Endothelial cell of umbilical vein (primary cell): ENCODE data around the gene DGKD. TPM values are rescaled to one million over a fixed set of nuclear protein-coding genes. Genes with fewer than 3 reads are reported as not detected.
A peak's percentile ranks its signal among the peaks of the same experiment; 100 is the strongest.

Experiments used
- BruUV-seq: library from RNA; stranded (reverse); fragments of 400-500 nt; replicated peaks from 2 replicates; lab custom pipeline; 2021; lab: Mats Ljungman, UMichigan
- CTCF ChIA-PET: fragments of 300-600, 350-600 bp; sonication (Branson Sonifier 250); formaldehyde crosslinking; loops from one replicate; lab custom pipeline; 2021; ENCODE audit warnings: antibody characterized with exemption, inconsistent platforms; lab: Charles Lee
- POLR2A ChIA-PET: fragments of 300-600, 350-600 bp; sonication (Branson Sonifier 250); formaldehyde crosslinking; loops from one replicate; lab custom pipeline; 2021; ENCODE audit warnings: antibody characterized with exemption, inconsistent platforms; lab: Charles Lee
- DNase-seq: peaks from one replicate; pipeline ENCODE4 v3.0.0-alpha.2; 2011; ENCODE audit warnings: low read depth, low spot score
- FAIRE-seq: peaks from 2 replicates; lab custom pipeline; 2011; peaks lifted over from hg19 to GRCh38; lab: Jason Lieb, UNC
- H2AFZ ChIP-seq: 2 replicates; pipeline ENCODE4 v1.6.0; 2012; ENCODE audit warnings: low read depth, low read length, control low read depth, inconsistent platforms
- H3K27ac ChIP-seq: 2 replicates; pipeline ENCODE4 v1.5.1; 2011; ENCODE audit warnings: low read depth, mild to moderate bottlenecking, control low read depth, low read length, moderate library complexity; ENCODE audit not compliant: insufficient read depth
- H3K27me3 ChIP-seq, 2 experiments: 2 replicates each; pipeline versions ENCODE4 v1.6.0 to v1.6.1; 2011; ENCODE audit warnings: low read length in 2 of 2, mixed read lengths in 1 of 2; ENCODE audit not compliant: control insufficient read depth in 2 of 2, insufficient read depth in 2 of 2
- H3K36me3 ChIP-seq, 2 experiments: 2 replicates in 1 of 2; 3 replicates in 1 of 2; pipeline ENCODE4 v1.5.1; 2011; ENCODE audit warnings: low read length in 2 of 2, mild to moderate bottlenecking in 1 of 2, moderate library complexity in 1 of 2; ENCODE audit not compliant: control insufficient read depth in 2 of 2, insufficient read depth in 2 of 2; ENCODE audit errors: extremely low read depth in 1 of 2
- H3K4me1 ChIP-seq: 3 replicates; pipeline ENCODE4 v1.5.1; 2011; ENCODE audit warnings: mild to moderate bottlenecking, low read length; ENCODE audit not compliant: control insufficient read depth, insufficient read depth; ENCODE audit errors: extremely low read depth
- H3K4me2 ChIP-seq: 2 replicates; pipeline ENCODE4 v1.6.1; 2011; ENCODE audit warnings: low read length, control low read depth, mixed read lengths; ENCODE audit not compliant: insufficient read depth
- H3K4me3 ChIP-seq, 3 experiments: fragments of 200-600 bp in 1 of 3; sonication (generic), shearing (Covaris generic) in 1 of 3; replicated peaks in 1 of 3; 2 replicates each; pipeline ENCODE4 v1.5.1; 2011 to 2016; ENCODE audit warnings: control low read depth in 3 of 3, low read length in 3 of 3, mild to moderate bottlenecking in 2 of 3, inconsistent platforms in 1 of 3, low read depth in 1 of 3, moderate library complexity in 1 of 3; ENCODE audit not compliant: insufficient read depth in 1 of 3
- H3K79me2 ChIP-seq: 2 replicates; pipeline ENCODE4 v1.6.0; 2012; ENCODE audit warnings: low read length, inconsistent platforms; ENCODE audit not compliant: control insufficient read depth, insufficient read depth
- H3K9ac ChIP-seq: replicated peaks from 2 replicates; pipeline ENCODE3; 2011; ENCODE audit warnings: low read length, control low read depth; ENCODE audit not compliant: insufficient read depth; ENCODE audit errors: extremely low read depth
- H3K9me1 ChIP-seq: replicated peaks from 3 replicates; pipeline ENCODE4 v1.6.0; 2011; ENCODE audit warnings: mild to moderate bottlenecking, low read length; ENCODE audit not compliant: control insufficient read depth, insufficient read depth; ENCODE audit errors: extremely low read depth
- H3K9me3 ChIP-seq: replicated peaks from 2 replicates; pipeline ENCODE4 v1.5.1; 2012; ENCODE audit warnings: low read length, inconsistent platforms; ENCODE audit not compliant: control insufficient read depth, insufficient read depth
- H4K20me1 ChIP-seq: replicated peaks from 2 replicates; pipeline ENCODE3; 2011; ENCODE audit warnings: mild to moderate bottlenecking, low read length; ENCODE audit not compliant: control insufficient read depth, insufficient read depth; ENCODE audit errors: extremely low read depth
- CTCF ChIP-seq, 2 donors: IDR thresholded peaks; 1 replicate in 1 of 2; 2 replicates in 1 of 2; pipeline ENCODE4 v1.5.1; 2011; ENCODE audit warnings: low read length in 2 of 2, mild to moderate bottlenecking in 2 of 2, moderate library complexity in 2 of 2, control low read depth in 1 of 2, inconsistent platforms in 1 of 2, low read depth in 1 of 2; ENCODE audit not compliant: insufficient read depth in 1 of 2; ENCODE audit errors: extremely low read depth in 1 of 2
- EZH2 ChIP-seq: IDR thresholded peaks from 2 replicates; pipeline ENCODE4 v1.6.1; 2012; ENCODE audit warnings: borderline replicate concordance, low read depth, mild to moderate bottlenecking, moderate library complexity, low read length, inconsistent platforms; ENCODE audit not compliant: severe bottlenecking
- FOS ChIP-seq: IDR thresholded peaks from 2 replicates; pipeline ENCODE4 v1.6.1; 2011; ENCODE audit warnings: mild to moderate bottlenecking, low read length, moderate library complexity, borderline replicate concordance; ENCODE audit not compliant: insufficient read depth
- GATA2 ChIP-seq: IDR thresholded peaks from 2 replicates; pipeline ENCODE4 v1.7.0; 2011; ENCODE audit warnings: low read depth, mild to moderate bottlenecking, moderate library complexity, mixed read lengths, low read length; ENCODE audit not compliant: insufficient read length, insufficient read depth
- JUN ChIP-seq: IDR thresholded peaks from 2 replicates; pipeline ENCODE4 v1.6.1; 2011; ENCODE audit warnings: borderline replicate concordance, low read depth; ENCODE audit not compliant: insufficient read length, insufficient read depth
- MYC ChIP-seq: IDR thresholded peaks from one replicate; pipeline ENCODE4 v1.6.1; 2011; ENCODE audit warnings: mild to moderate bottlenecking, low read depth, low read length
- POLR2A ChIP-seq: IDR thresholded peaks from 2 replicates; pipeline ENCODE4 v1.6.1; 2012; ENCODE audit warnings: low read depth, mild to moderate bottlenecking, control low read depth, low read length
- POLR2AphosphoS5 ChIP-seq: IDR thresholded peaks from 2 replicates; pipeline ENCODE4 v1.6.1; 2012; ENCODE audit warnings: low read depth, mild to moderate bottlenecking, control low read depth, low read length, moderate library complexity; ENCODE audit not compliant: insufficient read depth
- dilution Hi-C: fragments of 300-500 bp; cut with MboI; formaldehyde crosslinking; loops from one replicate; pipeline ENCODE4 v1.15.0; 2019; ENCODE audit warnings: low sequenced_read_pairs; ENCODE audit not compliant: extremely low pct_ligation_motif_present
- intact Hi-C: fragments of 100-400 bp; cut with micrococcal nuclease; formaldehyde crosslinking; loops from one replicate; pipeline ENCODE4 v1.10.0; 2022
- polyA plus RNA-seq, 4 experiments: library from polyadenylated mRNA; depleted of rRNA in 3 of 4; stranded (reverse) in 3 of 4; unstranded in 1 of 4; fragments of >200 nt; gene quantifications; 2 replicates each; pipeline versions ENCODE4 v1.2.1 to v1.2.3, GENCODE V29; 2011 to 2012; ENCODE audit warnings: missing spikeins in 1 of 4
- total RNA-seq: library from RNA; stranded (reverse); gene quantifications from 2 replicates; pipeline ENCODE4 v1.2.3, GENCODE V29; 2021
- TF ChIP-seq, protein P1 (sequence below): IDR thresholded peaks from 2 replicates; pipeline ENCODE4 v1.6.1; 2011; ENCODE audit not compliant: insufficient read depth, insufficient read length

DGKD gene
- total and polyA plus RNA-seq, 2 donors (not counting 3 experiments of a cell fraction or from before 2014, with no cell fraction given) = 10.8 to 36.6 TPM

DNA sequence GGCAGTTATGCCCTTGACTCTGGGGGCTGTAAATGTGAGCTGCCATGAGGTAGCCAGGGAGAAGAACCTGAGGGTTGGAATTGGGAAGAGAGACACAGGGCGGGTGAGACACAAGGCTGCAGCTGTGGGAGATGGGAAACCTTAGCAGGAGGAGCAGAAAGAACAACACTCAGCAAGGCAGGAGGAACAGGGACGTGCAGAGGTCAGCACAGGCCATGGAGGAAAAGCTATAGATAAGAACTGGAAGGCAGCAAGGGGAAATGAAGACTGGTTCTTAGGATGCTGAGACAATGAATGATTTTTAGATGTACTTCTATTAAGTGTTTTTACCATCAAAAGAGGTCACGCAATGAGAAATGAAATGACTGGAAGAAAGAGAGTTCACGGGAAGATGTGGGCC lies 132.1 kb downstream of the DGKD start:
- dilution Hi-C loops = no loop called here
- H3K4me3 ChIP-seq = no peak overlapping the region
- no peaks in the 10 kb centered on the region for H3K79me2 ChIP-seq
- H3K4me1 ChIP-seq = peaks cover 28% of the 10 kb centered on the region
- BruUV-seq = no TSS peak
- H3K36me3 ChIP-seq = peaks cover 0 to 4% of the 10 kb centered on the region in 2 experiments
- H3K27me3 ChIP-seq = no peaks in the 10 kb centered on the region
- POLR2A ChIA-PET = interaction anchor here (1.0 kb wide), 1 partner anchor 214 kb away, joined by 3 read pairs; no protein-coding TSS in a partner anchor
- TF ChIP-seq POLR2AphosphoS5 = peak; percentile 9
- no peak for TF ChIP-seq JUN
- no peak for TF ChIP-seq FOS
- no peak for TF ChIP-seq POLR2A
- TF ChIP-seq, protein P1, sequence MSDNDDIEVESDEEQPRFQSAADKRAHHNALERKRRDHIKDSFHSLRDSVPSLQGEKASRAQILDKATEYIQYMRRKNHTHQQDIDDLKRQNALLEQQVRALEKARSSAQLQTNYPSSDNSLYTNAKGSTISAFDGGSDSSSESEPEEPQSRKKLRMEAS = no peak
- H3K4me2 ChIP-seq = peak overlapping the region; percentile 58
- no peaks in the 10 kb centered on the region for H4K20me1 ChIP-seq
- CTCF ChIA-PET = interaction anchor here (1.0 to 1.6 kb wide), 7 partner anchors 11 to 226 kb away, joined by 3 to 10 read pairs (median 3); partner anchors contain the start of gene UGT1A5
- DNase-seq (no peak), FAIRE-seq (peak; percentile 38)
- no peaks in the 10 kb centered on the region for H3K9me3 ChIP-seq
- H2AFZ ChIP-seq = no peak overlapping the region
- intact Hi-C loops = loop anchor here (2.0 to 5.0 kb wide), 5 partner anchors 58 to 486 kb away; partner anchors contain the start of genes HJURP and USP40
- no peaks in the 10 kb centered on the region for H3K9me1 ChIP-seq
- H3K27ac ChIP-seq = peak overlapping the region; percentile 91
- peak overlapping the region; percentile 58 for H3K9ac ChIP-seq

DNA sequence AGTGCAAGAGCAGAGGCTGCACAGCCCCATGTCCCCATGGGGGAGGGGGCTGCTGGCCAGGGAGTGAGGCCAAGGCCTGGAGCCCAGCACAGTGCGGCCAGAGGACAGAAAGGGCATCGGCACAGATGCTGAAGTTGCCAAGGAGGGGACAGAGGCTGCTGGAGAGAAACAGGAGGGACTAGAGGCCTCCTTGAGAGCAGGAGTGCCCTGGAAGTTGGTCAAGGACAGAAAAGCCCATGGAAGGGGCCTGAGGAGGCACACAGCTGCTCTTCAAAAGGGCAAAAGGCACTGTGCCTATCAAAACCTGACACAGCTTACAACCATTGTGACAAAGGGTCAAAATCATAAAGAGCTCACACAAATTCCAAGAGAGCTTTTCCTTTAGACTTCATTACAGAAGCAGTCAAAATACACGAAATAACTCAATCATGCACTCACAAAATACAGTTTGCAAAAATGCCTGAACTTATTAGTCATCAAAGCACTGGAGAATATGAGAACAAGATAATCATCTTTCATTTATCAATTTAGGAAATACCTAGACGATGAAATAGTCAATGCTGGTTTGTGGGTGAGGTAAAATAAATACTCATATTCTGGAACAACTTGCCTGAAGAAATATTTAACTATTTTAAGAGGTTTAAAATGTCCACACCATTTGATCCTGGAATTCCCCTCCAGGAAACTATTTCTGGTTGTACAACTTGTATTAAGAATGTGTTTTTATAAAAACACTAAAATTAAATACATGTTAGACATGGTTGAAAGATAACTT lies 132.7 kb downstream of the DGKD start:
- Histone ChIP-seq H3K4me1 (peaks cover 28% of the 10 kb centered on the region), H3K4me2 (peak overlapping the region; percentile 58), H3K4me3 (no peak overlapping the region), H3K9me3 (no peaks in the 10 kb centered on the region), H3K36me3 (peaks cover 0 to 4% of the 10 kb centered on the region in 2 experiments), H4K20me1 (no peaks in the 10 kb centered on the region), H3K27ac (peak overlapping the region; percentile 91), H2AFZ (no peak overlapping the region), H3K9ac (peak overlapping the region; percentile 58), H3K79me2 (no peaks in the 10 kb centered on the region), H3K27me3 (no peaks in the 10 kb centered on the region), H3K9me1 (no peaks in the 10 kb centered on the region)
- ChIA-PET CTCF (interaction anchor here (1.0 to 1.6 kb wide), 6 partner anchors 11 to 225 kb away, joined by 3 to 10 read pairs (median 4); partner anchors contain the start of gene UGT1A5), POLR2A (interaction anchor here (1.0 kb wide), 1 partner anchor 213 kb away, joined by 3 read pairs; no protein-coding TSS in a partner anchor)
- TSS peak; percentile 73 for BruUV-seq
- dilution Hi-C loops (no loop called here), intact Hi-C loops (loop anchor here (1.0 to 5.0 kb wide), 6 partner anchors 58 to 485 kb away; partner anchors contain the start of genes HJURP and USP40)
- DNase-seq (peak; percentile 90), FAIRE-seq (peak; percentile 90)
- no peak for TF ChIP-seq CTCF (IDR thresholded peaks at IDR 0.05; ENCODE audit: extremely low read depth in 1 of 2, insufficient read depth in 1 of 2, low read depth in 1 of 2, low read length in 2 of 2)
- TF ChIP-seq, protein P1 = no peak
- TF ChIP-seq POLR2A = peak; percentile 20
- TF ChIP-seq FOS = peak; percentile 83
- TF ChIP-seq EZH2 = no peak
- TF ChIP-seq MYC = no peak
- peak; percentile 29 for TF ChIP-seq POLR2AphosphoS5
- TF ChIP-seq JUN = peak; percentile 96
- TF ChIP-seq GATA2 = peak; percentile 95
